Endodermal cell (in vitro differentiated cells): ENCODE data around the gene SMARCC1. TPM values are rescaled to one million over a fixed set of nuclear protein-coding genes. Genes with fewer than 3 reads are reported as not detected.
A peak's percentile ranks its signal among the peaks of the same experiment; 100 is the strongest.
"Not testable (repeated sequence)": the region's sequence is repeated elsewhere in the genome, so short reads cannot be mapped to it uniquely, and the experiment has no call there.

Experiments used
- DNase-seq: peaks from one replicate; pipeline ENCODE4 v3.0.0-alpha.2; 2017
- H3K27ac ChIP-seq: 2 replicates; pipeline ENCODE4 v1.5.1; 2013; ENCODE audit warnings: mild to moderate bottlenecking, low read depth, low read length, moderate library complexity
- H3K27me3 ChIP-seq: 2 replicates; pipeline ENCODE4 v1.6.1; 2013; ENCODE audit warnings: mild to moderate bottlenecking, low read length, moderate library complexity; ENCODE audit not compliant: insufficient read depth, control insufficient read depth, poor library complexity, severe bottlenecking
- H3K36me3 ChIP-seq: 2 replicates; pipeline ENCODE4 v1.7.0; 2013; ENCODE audit warnings: mild to moderate bottlenecking, low read length, moderate library complexity; ENCODE audit not compliant: control insufficient read depth, insufficient read depth
- H3K4me1 ChIP-seq: one replicate; pipeline ENCODE4 v1.7.0; 2013; ENCODE audit warnings: low read length; ENCODE audit not compliant: control insufficient read depth, insufficient read depth
- H3K4me3 ChIP-seq: 2 replicates; pipeline ENCODE4 v1.5.1; 2013; ENCODE audit warnings: mild to moderate bottlenecking, low read length, moderate library complexity
- H3K9ac ChIP-seq: 2 replicates; pipeline ENCODE4 v1.6.1; 2013; ENCODE audit warnings: mild to moderate bottlenecking, low read length, moderate library complexity; ENCODE audit not compliant: poor library complexity, severe bottlenecking; ENCODE audit errors: extremely low read depth
- H3K9me3 ChIP-seq: 2 replicates; pipeline ENCODE4 v1.6.1; 2013; ENCODE audit warnings: mild to moderate bottlenecking, low read length, moderate library complexity; ENCODE audit not compliant: control insufficient read depth
- H3K27ac Mint-ChIP-seq: 2 replicates; pipeline ENCODE4 v1.8.0; 2020; ENCODE audit warnings: mixed read lengths
- H3K27me3 Mint-ChIP-seq: 2 replicates; pipeline ENCODE4 v1.8.0; 2021; ENCODE audit warnings: mild to moderate bottlenecking, mixed read lengths; ENCODE audit not compliant: insufficient read depth
- H3K36me3 Mint-ChIP-seq: 2 replicates; pipeline ENCODE4 v1.8.0; 2020; ENCODE audit warnings: low read depth, mixed read lengths
- H3K4me1 Mint-ChIP-seq: 2 replicates; pipeline ENCODE4 v1.8.0; 2020; ENCODE audit warnings: mixed read lengths
- H3K4me3 Mint-ChIP-seq: 2 replicates; pipeline ENCODE4 v1.8.0; 2020; ENCODE audit warnings: mild to moderate bottlenecking, moderate library complexity, mixed read lengths
- H3K9me3 Mint-ChIP-seq: 2 replicates; pipeline ENCODE4 v1.8.0; 2020; ENCODE audit warnings: mild to moderate bottlenecking, mixed read lengths
- WGBS, 2 experiments: methylation state at CpG; one replicate each; pipeline versions ENCODE4 v1.1.5 to v1.1.7; 2013; ENCODE audit warnings: missing lambda C conversion rate in 2 of 2, mixed read lengths in 1 of 2; ENCODE audit not compliant: insufficient coverage in 1 of 2, insufficient read length in 1 of 2; 5-methylcytosine and 5-hydroxymethylcytosine counted together
- total RNA-seq, 2 donors: library from RNA; stranded (reverse); fragmentation: NEBNext Ultra II Directional in 1 of 2; extraction: Animal tissue kit (Norgen Biotek cat#: 25700) in 1 of 2; gene quantifications; 2 replicates in 1 of 2; 3 replicates in 1 of 2; pipeline ENCODE4 v1.2.1, GENCODE V29; 2021
- TF ChIP-seq, protein P1 (sequence below): fragments of 200-600 bp; sonication (generic); conservative IDR thresholded peaks from 2 replicates; pipeline ENCODE4 v1.5.0; 2021; ENCODE audit warnings: antibody characterized with exemption, mild to moderate bottlenecking

The SMARCC1 gene
- total RNA-seq, 2 donors from 2014 or later, result 200 to 231 TPM

GRCh38 chr3:47743855-47744254 is 37.8 kb downstream of the SMARCC1 start:
- TF ChIP-seq, protein P1, sequence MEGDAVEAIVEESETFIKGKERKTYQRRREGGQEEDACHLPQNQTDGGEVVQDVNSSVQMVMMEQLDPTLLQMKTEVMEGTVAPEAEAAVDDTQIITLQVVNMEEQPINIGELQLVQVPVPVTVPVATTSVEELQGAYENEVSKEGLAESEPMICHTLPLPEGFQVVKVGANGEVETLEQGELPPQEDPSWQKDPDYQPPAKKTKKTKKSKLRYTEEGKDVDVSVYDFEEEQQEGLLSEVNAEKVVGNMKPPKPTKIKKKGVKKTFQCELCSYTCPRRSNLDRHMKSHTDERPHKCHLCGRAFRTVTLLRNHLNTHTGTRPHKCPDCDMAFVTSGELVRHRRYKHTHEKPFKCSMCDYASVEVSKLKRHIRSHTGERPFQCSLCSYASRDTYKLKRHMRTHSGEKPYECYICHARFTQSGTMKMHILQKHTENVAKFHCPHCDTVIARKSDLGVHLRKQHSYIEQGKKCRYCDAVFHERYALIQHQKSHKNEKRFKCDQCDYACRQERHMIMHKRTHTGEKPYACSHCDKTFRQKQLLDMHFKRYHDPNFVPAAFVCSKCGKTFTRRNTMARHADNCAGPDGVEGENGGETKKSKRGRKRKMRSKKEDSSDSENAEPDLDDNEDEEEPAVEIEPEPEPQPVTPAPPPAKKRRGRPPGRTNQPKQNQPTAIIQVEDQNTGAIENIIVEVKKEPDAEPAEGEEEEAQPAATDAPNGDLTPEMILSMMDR, result no peak
- 95 to 100% methylated on average over 5 of the region's 5 CpGs for WGBS, 2 experiments

DNA sequence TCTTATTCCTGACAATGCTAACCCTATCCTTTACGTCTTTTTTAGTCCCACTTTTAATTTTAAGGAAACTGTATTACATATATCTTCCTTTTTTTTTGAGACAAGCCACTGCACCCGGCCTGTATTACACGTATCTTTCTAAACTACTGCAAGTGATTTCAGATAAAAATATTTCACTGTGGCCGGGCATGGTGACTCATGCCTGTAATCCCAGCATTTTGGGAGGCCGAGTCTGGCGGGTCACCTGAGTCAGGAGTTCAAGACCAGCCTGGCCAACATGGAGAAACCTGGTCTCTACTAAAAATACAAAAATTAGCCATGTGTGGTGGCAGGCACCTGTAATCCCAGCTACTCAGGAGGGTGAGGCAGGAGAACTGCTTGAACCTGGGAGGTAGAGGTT is 38.3 kb downstream of the SMARCC1 start:
- not testable (repeated sequence) for DNase-seq, H3K9me3 Mint-ChIP-seq, H3K4me1 Mint-ChIP-seq, H3K4me1 ChIP-seq, H3K4me3 Mint-ChIP-seq, H3K27me3 ChIP-seq, H3K27me3 Mint-ChIP-seq, H3K9ac ChIP-seq, H3K9me3 ChIP-seq, H3K27ac ChIP-seq, H3K4me3 ChIP-seq
- peak overlapping the region; percentile 68 for H3K27ac Mint-ChIP-seq
- WGBS, 2 experiments, result 91 to 94% methylated on average over 6 of the region's 6 CpGs
- H3K36me3 ChIP-seq, result peaks cover 72% of the 10 kb centered on the region
- peaks cover 47% of the 10 kb centered on the region for H3K36me3 Mint-ChIP-seq

More at GRCh38 chr3:47743855-47744254, 37.8 kb downstream of the SMARCC1 start:
- Histone ChIP-seq H3K4me3 (no peak overlapping the region), H3K4me1 (no peaks in the 10 kb centered on the region), H3K9ac (no peak overlapping the region), H3K9me3 (no peaks in the 10 kb centered on the region), H3K36me3 (peaks cover 70% of the 10 kb centered on the region), H3K27ac (no peak overlapping the region), H3K27me3 (no peaks in the 10 kb centered on the region)
- Mint-ChIP-seq H3K4me1 (no peaks in the 10 kb centered on the region), H3K36me3 (peaks cover 47% of the 10 kb centered on the region), H3K4me3 (no peak overlapping the region), H3K27me3 (no peaks in the 10 kb centered on the region), H3K27ac (no peak overlapping the region), H3K9me3 (no peaks in the 10 kb centered on the region)
- DNase-seq, result peak; percentile 12

GRCh38 chr3:47741925-47742324 is 39.8 kb downstream of the SMARCC1 start:
- Histone ChIP-seq H3K4me3 (no peak overlapping the region), H3K36me3 (peaks cover 80% of the 10 kb centered on the region), H3K27me3 (no peaks in the 10 kb centered on the region), H3K9me3 (no peaks in the 10 kb centered on the region), H3K27ac (no peak overlapping the region), H3K4me1 (no peaks in the 10 kb centered on the region), H3K9ac (no peak overlapping the region)
- Mint-ChIP-seq H3K4me3 (no peak overlapping the region), H3K27me3 (no peaks in the 10 kb centered on the region), H3K9me3 (no peaks in the 10 kb centered on the region), H3K27ac (no peak overlapping the region), H3K36me3 (peaks cover 54% of the 10 kb centered on the region), H3K4me1 (no peaks in the 10 kb centered on the region)
- WGBS, 2 experiments, result 93 to 100% methylated on average over 1 to 2 of the region's 2 CpGs
- no peak for DNase-seq
- TF ChIP-seq, protein P1, result no peak

DNA sequence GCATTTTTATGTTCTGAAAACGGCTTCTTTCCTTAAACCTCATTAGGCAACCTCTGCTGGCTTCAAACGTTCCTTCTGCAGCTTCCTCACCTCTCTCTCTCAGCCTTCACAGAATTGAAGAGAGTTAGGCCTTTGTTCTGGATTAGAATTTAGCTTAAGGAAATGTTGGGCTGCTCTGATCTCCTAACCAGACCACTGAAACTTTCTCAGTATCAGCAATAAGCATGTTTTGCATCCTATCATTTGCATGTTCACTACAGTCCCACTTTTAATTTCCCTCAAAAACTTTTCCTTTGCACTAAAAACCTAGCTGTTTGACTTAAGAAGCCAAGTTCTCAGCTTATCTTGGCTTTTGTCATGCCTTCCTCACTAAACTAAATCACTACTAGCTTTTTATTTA is 49.5 kb downstream of the SMARCC1 start:
- Mint-ChIP-seq H3K4me1 (peaks cover 7% of the 10 kb centered on the region), H3K36me3 (peaks cover 80% of the 10 kb centered on the region), H3K27ac (peak overlapping the region; percentile 49), H3K27me3 (no peaks in the 10 kb centered on the region), H3K9me3 (no peaks in the 10 kb centered on the region), H3K4me3 (no peak overlapping the region)
- DNase-seq, result no peak
- peaks cover 89% of the 10 kb centered on the region for H3K36me3 ChIP-seq
- TF ChIP-seq, protein P1, result no peak
- H3K27ac ChIP-seq, result no peak overlapping the region
- H3K9me3 ChIP-seq, result peaks cover 16% of the 10 kb centered on the region
- WGBS, 2 experiments, result 84 to 100% methylated on average over 1 to 2 of the region's 2 CpGs
- H3K27me3 ChIP-seq, result no peaks in the 10 kb centered on the region
- peak overlapping the region; percentile 49 for H3K4me3 ChIP-seq
- no peaks in the 10 kb centered on the region for H3K4me1 ChIP-seq
- H3K9ac ChIP-seq, result no peak overlapping the region
